ENCODE data around the gene PHACTR1.

Gene PHACTR1

GRCh38 chr6:13026557-13026956 lies 310.0 kb downstream of the PHACTR1 start:
- H3K79me1 ChIP-seq (replicated peaks; ENCODE audit: low read length, poor library complexity, severe bottlenecking), result peaks cover 17% of the 10 kb centered on the region
- H2AK5ac ChIP-seq (ENCODE audit: low read length, severe bottlenecking), result no peak overlapping the region
- no peak overlapping the region for H3K14ac ChIP-seq (ENCODE audit: low read length in 2 of 2)
- no peak overlapping the region for H2BK120ac ChIP-seq (ENCODE audit: low read depth, low read length)
- WGBS, result 70% methylated on average over 4 of the region's 5 CpGs
- no peak overlapping the region for H2BK5ac ChIP-seq (ENCODE audit: low read depth, low read length, poor library complexity, severe bottlenecking)
- H3K36me3 ChIP-seq (ENCODE audit: control insufficient read depth in 1 of 2, insufficient read depth in 2 of 2, low read depth in 1 of 2, low read length in 2 of 2), result no peaks in the 10 kb centered on the region
- H3K4me3 ChIP-seq (ENCODE audit: insufficient read depth in 1 of 2, low read depth in 1 of 2, low read length in 2 of 2), result no peak overlapping the region
- H4K8ac ChIP-seq (ENCODE audit: low read length), result peak overlapping the region; percentile 22
- H2BK15ac ChIP-seq (ENCODE audit: low read depth, poor library complexity, severe bottlenecking), result no peak overlapping the region
- H3K4me2 ChIP-seq (ENCODE audit: low read length, poor library complexity, severe bottlenecking), result no peak overlapping the region
- H3K4me1 ChIP-seq (ENCODE audit: control insufficient read depth, insufficient read depth, low read depth, low read length), result peaks cover 2% of the 10 kb centered on the region
- H3K23ac ChIP-seq (ENCODE audit: low read length in 2 of 2), result no peak overlapping the region
- no peak overlapping the region for H3K18ac ChIP-seq (ENCODE audit: low read depth in 1 of 2, low read length in 2 of 2)
- H2AFZ ChIP-seq (ENCODE audit: low read depth, low read length), result no peak overlapping the region
- no peak overlapping the region for H3K9ac ChIP-seq (ENCODE audit: low read length)
- H3K27ac ChIP-seq (ENCODE audit: low read length, poor library complexity, severe bottlenecking), result no peak overlapping the region
- no peak overlapping the region for H2BK12ac ChIP-seq (ENCODE audit: low read length in 2 of 2)
- H3K4ac ChIP-seq (ENCODE audit: low read depth in 1 of 2, low read length in 2 of 2), result no peak overlapping the region
- no peak overlapping the region for H4K91ac ChIP-seq (ENCODE audit: low read length)
- no peaks in the 10 kb centered on the region for H3K27me3 ChIP-seq (ENCODE audit: control insufficient read depth in 1 of 2, insufficient read depth in 1 of 2, low read length in 2 of 2)
- DNase-seq, result no peak
- no peaks in the 10 kb centered on the region for H3K9me3 ChIP-seq (ENCODE audit: control insufficient read depth, low read length)

DNA sequence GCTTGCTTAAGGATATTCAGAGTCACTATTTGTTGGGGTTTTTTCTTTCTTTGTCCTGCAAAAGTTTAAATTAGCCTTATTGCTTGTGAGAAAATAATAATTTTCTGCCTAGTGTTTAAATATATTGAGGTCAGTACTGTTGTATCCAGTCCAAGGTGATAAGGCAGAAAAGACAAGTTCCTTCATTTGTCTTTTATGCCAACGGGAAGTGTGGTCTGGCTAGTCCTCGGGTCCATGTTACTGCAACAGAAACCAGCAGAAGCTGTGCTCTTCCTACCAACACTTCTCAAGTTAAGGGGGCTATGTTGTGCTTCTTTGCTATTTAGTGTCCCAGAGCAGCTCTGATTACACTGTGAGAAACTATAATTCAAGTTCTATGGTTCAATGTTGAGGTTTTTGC lies 310.6 kb downstream of the PHACTR1 start:
- Histone ChIP-seq H3K27ac (ENCODE audit: low read length, poor library complexity, severe bottlenecking) (no peak overlapping the region), H4K91ac (ENCODE audit: low read length) (no peak overlapping the region), H2AFZ (ENCODE audit: low read depth, low read length) (no peak overlapping the region), H3K9ac (ENCODE audit: low read length) (no peak overlapping the region), H2BK12ac (ENCODE audit: low read length in 2 of 2) (no peak overlapping the region), H3K36me3 (ENCODE audit: control insufficient read depth in 1 of 2, insufficient read depth in 2 of 2, low read depth in 1 of 2, low read length in 2 of 2) (no peaks in the 10 kb centered on the region), H3K14ac (ENCODE audit: low read length in 2 of 2) (no peak overlapping the region), H3K4me2 (ENCODE audit: low read length, poor library complexity, severe bottlenecking) (no peak overlapping the region), H3K4ac (ENCODE audit: low read depth in 1 of 2, low read length in 2 of 2) (no peak overlapping the region), H4K8ac (ENCODE audit: low read length) (no peak overlapping the region), H3K18ac (ENCODE audit: low read depth in 1 of 2, low read length in 2 of 2) (no peak overlapping the region), H3K79me1 (replicated peaks; ENCODE audit: low read length, poor library complexity, severe bottlenecking) (peaks cover 17% of the 10 kb centered on the region), H3K4me1 (ENCODE audit: control insufficient read depth, insufficient read depth, low read depth, low read length) (peaks cover 2% of the 10 kb centered on the region), H2AK5ac (ENCODE audit: low read length, severe bottlenecking) (no peak overlapping the region), H2BK5ac (ENCODE audit: low read depth, low read length, poor library complexity, severe bottlenecking) (no peak overlapping the region), H3K23ac (ENCODE audit: low read length in 2 of 2) (no peak overlapping the region), H3K27me3 (ENCODE audit: control insufficient read depth in 1 of 2, insufficient read depth in 1 of 2, low read length in 2 of 2) (no peaks in the 10 kb centered on the region), H3K4me3 (ENCODE audit: insufficient read depth in 1 of 2, low read depth in 1 of 2, low read length in 2 of 2) (no peak overlapping the region), H3K9me3 (ENCODE audit: control insufficient read depth, low read length) (no peaks in the 10 kb centered on the region), H2BK120ac (ENCODE audit: low read depth, low read length) (no peak overlapping the region), H2BK15ac (ENCODE audit: low read depth, poor library complexity, severe bottlenecking) (no peak overlapping the region)
- no peak for DNase-seq
- 90% methylated on average over 2 of the region's 2 CpGs for WGBS

DNA sequence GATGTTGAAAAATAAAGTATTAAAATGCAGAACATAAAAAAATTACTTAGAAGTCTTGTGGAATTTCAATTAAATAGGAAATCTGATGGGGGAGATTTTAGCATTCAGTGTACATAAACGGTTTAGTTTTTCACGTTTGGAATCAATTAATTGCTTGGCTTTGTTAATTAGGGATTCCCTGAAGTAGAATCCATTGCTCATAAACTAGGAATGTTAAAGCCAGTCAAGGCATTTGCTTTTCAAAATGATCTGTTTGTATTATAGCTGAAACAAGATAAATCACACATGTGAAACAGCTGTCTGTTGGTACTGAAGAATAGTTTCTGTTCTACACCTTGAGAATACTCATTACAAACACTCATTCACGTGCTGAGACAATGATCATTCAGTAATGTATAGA lies 313.8 kb downstream of the PHACTR1 start:
- Histone ChIP-seq H3K9ac (ENCODE audit: low read length) (no peak overlapping the region), H2BK5ac (ENCODE audit: low read depth, low read length, poor library complexity, severe bottlenecking) (no peak overlapping the region), H3K79me1 (replicated peaks; ENCODE audit: low read length, poor library complexity, severe bottlenecking) (peaks cover 14% of the 10 kb centered on the region), H3K14ac (ENCODE audit: low read length in 2 of 2) (no peak overlapping the region), H4K8ac (ENCODE audit: low read length) (no peak overlapping the region), H3K23ac (ENCODE audit: low read length in 2 of 2) (no peak overlapping the region), H3K4me1 (ENCODE audit: control insufficient read depth, insufficient read depth, low read depth, low read length) (peaks cover 2% of the 10 kb centered on the region), H3K27me3 (ENCODE audit: control insufficient read depth in 1 of 2, insufficient read depth in 1 of 2, low read length in 2 of 2) (no peaks in the 10 kb centered on the region), H3K9me3 (ENCODE audit: control insufficient read depth, low read length) (no peaks in the 10 kb centered on the region), H2BK12ac (ENCODE audit: low read length in 2 of 2) (no peak overlapping the region), H3K4me2 (ENCODE audit: low read length, poor library complexity, severe bottlenecking) (no peak overlapping the region), H3K18ac (ENCODE audit: low read depth in 1 of 2, low read length in 2 of 2) (no peak overlapping the region), H2BK15ac (ENCODE audit: low read depth, poor library complexity, severe bottlenecking) (no peak overlapping the region), H3K4ac (ENCODE audit: low read depth in 1 of 2, low read length in 2 of 2) (no peak overlapping the region), H3K27ac (ENCODE audit: low read length, poor library complexity, severe bottlenecking) (no peak overlapping the region), H2AFZ (ENCODE audit: low read depth, low read length) (no peak overlapping the region), H2BK120ac (ENCODE audit: low read depth, low read length) (no peak overlapping the region), H2AK5ac (ENCODE audit: low read length, severe bottlenecking) (no peak overlapping the region), H4K91ac (ENCODE audit: low read length) (no peak overlapping the region), H3K4me3 (ENCODE audit: insufficient read depth in 1 of 2, low read depth in 1 of 2, low read length in 2 of 2) (no peak overlapping the region), H3K36me3 (ENCODE audit: control insufficient read depth in 1 of 2, insufficient read depth in 2 of 2, low read depth in 1 of 2, low read length in 2 of 2) (no peaks in the 10 kb centered on the region)
- DNase-seq, result no peak
- 76% methylated on average over 2 of the region's 3 CpGs for WGBS

GRCh38 chr6:13032566-13032965 lies 316.0 kb downstream of the PHACTR1 start:
- Histone ChIP-seq H4K8ac (ENCODE audit: low read length) (no peak overlapping the region), H3K79me1 (replicated peaks; ENCODE audit: low read length, poor library complexity, severe bottlenecking) (peaks cover 14% of the 10 kb centered on the region), H3K27me3 (ENCODE audit: control insufficient read depth in 1 of 2, insufficient read depth in 1 of 2, low read length in 2 of 2) (no peaks in the 10 kb centered on the region), H3K9ac (ENCODE audit: low read length) (no peak overlapping the region), H3K4me1 (ENCODE audit: control insufficient read depth, insufficient read depth, low read depth, low read length) (no peaks in the 10 kb centered on the region), H3K36me3 (ENCODE audit: control insufficient read depth in 1 of 2, insufficient read depth in 2 of 2, low read depth in 1 of 2, low read length in 2 of 2) (no peaks in the 10 kb centered on the region), H2AK5ac (ENCODE audit: low read length, severe bottlenecking) (no peak overlapping the region), H3K4ac (ENCODE audit: low read depth in 1 of 2, low read length in 2 of 2) (no peak overlapping the region), H3K9me3 (ENCODE audit: control insufficient read depth, low read length) (no peaks in the 10 kb centered on the region), H3K4me2 (ENCODE audit: low read length, poor library complexity, severe bottlenecking) (no peak overlapping the region), H2BK120ac (ENCODE audit: low read depth, low read length) (no peak overlapping the region), H2AFZ (ENCODE audit: low read depth, low read length) (no peak overlapping the region), H3K23ac (ENCODE audit: low read length in 2 of 2) (no peak overlapping the region), H2BK15ac (ENCODE audit: low read depth, poor library complexity, severe bottlenecking) (no peak overlapping the region), H3K18ac (ENCODE audit: low read depth in 1 of 2, low read length in 2 of 2) (no peak overlapping the region), H2BK12ac (ENCODE audit: low read length in 2 of 2) (no peak overlapping the region), H4K91ac (ENCODE audit: low read length) (no peak overlapping the region), H3K14ac (ENCODE audit: low read length in 2 of 2) (no peak overlapping the region), H2BK5ac (ENCODE audit: low read depth, low read length, poor library complexity, severe bottlenecking) (no peak overlapping the region), H3K4me3 (ENCODE audit: insufficient read depth in 1 of 2, low read depth in 1 of 2, low read length in 2 of 2) (no peak overlapping the region), H3K27ac (ENCODE audit: low read length, poor library complexity, severe bottlenecking) (no peak overlapping the region)
- 94% methylated on average over 6 of the region's 6 CpGs for WGBS
- no peak for DNase-seq

Data from mesenchymal stem cell (in vitro differentiated cells and primary cell).